GM12878 (cell line): Measurements from ENCODE around the gene PHACTR1. TPM values are rescaled to one million over a fixed set of nuclear protein-coding genes. Genes with fewer than 3 reads are reported as not detected.

Experiments
- ATAC-seq: fragments of 200-7000 bp; cut with Tn5 transposase; 3 replicates; pipeline ENCODE4 v1.9.1; 2020; ENCODE audit warnings: mild to moderate bottlenecking, moderate library complexity
- BruUV-seq: library from RNA; stranded (reverse); fragments of 400-500 nt; replicated peaks from 2 replicates; lab custom pipeline; 2021; lab: Mats Ljungman, UMichigan
- CTCF ChIA-PET: fragments of 300-600 bp; sonication (Branson Sonifier 250); formaldehyde crosslinking; extraction: SDS; loops from one replicate; lab custom pipeline; 2021; ENCODE audit warnings: inconsistent platforms; lab: Yijun Ruan, JAX
- POLR2A ChIA-PET: fragments of 350-600 bp; formaldehyde crosslinking; extraction: SDS; loops from one replicate; lab custom pipeline; 2021; ENCODE audit warnings: inconsistent platforms; lab: Charles Lee
- RAD21 ChIA-PET: fragments of 300-600 bp; sonication (Branson Sonifier 250); formaldehyde crosslinking; loops from one replicate; lab custom pipeline; 2023; ENCODE audit warnings: antibody characterized with exemption; ENCODE audit not compliant: unreplicated experiment; lab: Charles Lee
- SMC1A ChIA-PET: fragments of 300-600 bp; sonication (Branson Sonifier 250); formaldehyde crosslinking; loops from one replicate; lab custom pipeline; 2023; ENCODE audit not compliant: unreplicated experiment, uncharacterized antibody; lab: Charles Lee
- DNase-seq: peaks from one replicate; pipeline ENCODE4 v3.0.0-alpha.2; 2011; ENCODE audit warnings: low read depth, low spot score
- FAIRE-seq: peaks from 3 replicates; lab custom pipeline; 2011; peaks lifted over from hg19 to GRCh38; lab: Jason Lieb, UNC
- H2AFZ ChIP-seq: 2 replicates; pipeline ENCODE4 v1.6.0; 2011; ENCODE audit warnings: low read depth, low read length, control low read depth; ENCODE audit not compliant: control insufficient read depth
- H3K27ac ChIP-seq: 2 replicates; pipeline ENCODE4 v1.5.1; 2011; ENCODE audit warnings: control low read depth; ENCODE audit not compliant: control insufficient read depth, insufficient read depth
- H3K27me3 ChIP-seq, 2 experiments: replicated peaks in 1 of 2; 2 replicates each; pipeline versions ENCODE4 v1.6.0 to v1.6.1; 2011; ENCODE audit warnings: low read length in 1 of 2; ENCODE audit not compliant: control insufficient read depth in 2 of 2, insufficient read depth in 2 of 2
- H3K36me3 ChIP-seq, 2 experiments: 2 replicates each; pipeline ENCODE4 v1.5.1; 2011; ENCODE audit warnings: low read length in 1 of 2; ENCODE audit not compliant: control insufficient read depth in 2 of 2, insufficient read depth in 2 of 2
- H3K4me1 ChIP-seq: 2 replicates; pipeline ENCODE4 v1.6.1; 2011; ENCODE audit warnings: mild to moderate bottlenecking, low read length, moderate library complexity, mixed read lengths; ENCODE audit not compliant: control insufficient read depth, insufficient read depth
- H3K4me2 ChIP-seq: 2 replicates; pipeline ENCODE4 v1.6.0; 2011; ENCODE audit warnings: control low read depth; ENCODE audit not compliant: control insufficient read depth, insufficient read depth
- H3K4me3 ChIP-seq: fragments of 200-600 bp; sonication (generic); 2 replicates; pipeline ENCODE4 v1.5.1; 2016
- H3K79me2 ChIP-seq: 2 replicates; pipeline ENCODE4 v1.6.0; 2011; ENCODE audit warnings: low read length; ENCODE audit not compliant: control insufficient read depth, insufficient read depth
- H3K9ac ChIP-seq: 2 replicates; pipeline ENCODE4 v1.8.0; 2011; ENCODE audit warnings: low read length, control low read depth, mixed read lengths; ENCODE audit not compliant: control insufficient read depth, insufficient read depth
- H3K9me3 ChIP-seq: replicated peaks from 3 replicates; pipeline ENCODE4 v1.5.1; 2011; ENCODE audit warnings: mild to moderate bottlenecking, low read length; ENCODE audit not compliant: control insufficient read depth, insufficient read depth
- H4K20me1 ChIP-seq: 2 replicates; pipeline ENCODE4 v1.6.0; 2011; ENCODE audit not compliant: control insufficient read depth, insufficient read depth
- ASH2L ChIP-seq: fragments of 300-600, 200-600 bp; sonication (generic); IDR thresholded peaks from 2 replicates; pipeline ENCODE4 v1.6.1; 2017; ENCODE audit warnings: low read depth, mild to moderate bottlenecking, borderline replicate concordance
- ATF7 ChIP-seq: fragments of 450-650 bp; IDR thresholded peaks from 2 replicates; pipeline ENCODE4 v1.6.1; 2016; ENCODE audit warnings: low read depth, mild to moderate bottlenecking
- BHLHE40 ChIP-seq, 2 experiments: fragments of 450-650 bp in 1 of 2; IDR thresholded peaks; 2 replicates each; pipeline ENCODE4 v1.6.1; 2011 to 2017; ENCODE audit warnings: low read depth in 2 of 2, borderline replicate concordance in 1 of 2, improper control_type of control experiment in 1 of 2, low read length in 1 of 2, mild to moderate bottlenecking in 1 of 2
- BRCA1 ChIP-seq: IDR thresholded peaks from 2 replicates; pipeline ENCODE4 v1.6.1; 2011; ENCODE audit warnings: low read depth, low read length, improper control_type of control experiment
- CHD1 ChIP-seq: IDR thresholded peaks from 2 replicates; pipeline ENCODE4 v1.6.1; 2012; ENCODE audit warnings: low read depth, low read length, improper control_type of control experiment
- E2F4 ChIP-seq: IDR thresholded peaks from 2 replicates; pipeline ENCODE4 v1.6.1; 2012; ENCODE audit warnings: low read depth, low read length, improper control_type of control experiment
- E2F8 ChIP-seq: fragments of 450-650 bp; IDR thresholded peaks from 2 replicates; pipeline ENCODE4 v1.6.1; 2018; ENCODE audit warnings: mild to moderate bottlenecking, low read depth, moderate library complexity; ENCODE audit not compliant: partially characterized antibody
- EGR1 ChIP-seq, 2 experiments: IDR thresholded peaks; 1 replicate in 1 of 2; 2 replicates in 1 of 2; pipeline ENCODE4 v1.6.1; 2011 to 2012; ENCODE audit warnings: low read depth in 2 of 2, low read length in 2 of 2, borderline replicate concordance in 1 of 2, mild to moderate bottlenecking in 1 of 2, moderate library complexity in 1 of 2
- ESRRA ChIP-seq: IDR thresholded peaks from 2 replicates; pipeline ENCODE4 v1.6.1; 2012; ENCODE audit warnings: mild to moderate bottlenecking, low read length, improper control_type of control experiment
- GATAD2B ChIP-seq: fragments of 450-650 bp; conservative IDR thresholded peaks from 2 replicates; pipeline ENCODE4 v1.6.1; 2017; ENCODE audit warnings: low read depth, mild to moderate bottlenecking, moderate library complexity
- IRF5 ChIP-seq: fragments of 450-650 bp; IDR thresholded peaks from 2 replicates; pipeline ENCODE4 v1.6.1; 2017; ENCODE audit warnings: borderline replicate concordance
- MTA2 ChIP-seq: fragments of 450-650 bp; IDR thresholded peaks from 2 replicates; pipeline ENCODE4 v1.6.1; 2016; ENCODE audit warnings: low read depth, mild to moderate bottlenecking, moderate library complexity
- NFYA ChIP-seq: IDR thresholded peaks from 2 replicates; pipeline ENCODE4 v1.6.1; 2011; ENCODE audit warnings: low read depth, mild to moderate bottlenecking, low read length, improper control_type of control experiment, borderline replicate concordance
- NR2F1 ChIP-seq: fragments of 450-650 bp; conservative IDR thresholded peaks from 2 replicates; pipeline ENCODE4 v1.6.1; 2017; ENCODE audit warnings: mild to moderate bottlenecking
- RBBP5 ChIP-seq: fragments of 200-600 bp; sonication (generic); conservative IDR thresholded peaks from 2 replicates; pipeline ENCODE4 v1.6.1; 2016
- RCOR1 ChIP-seq: conservative IDR thresholded peaks from 2 replicates; pipeline ENCODE4 v1.6.1; 2012; ENCODE audit warnings: low read depth, low read length, improper control_type of control experiment
- ZNF217 ChIP-seq: fragments of 450-650 bp; IDR thresholded peaks from 2 replicates; pipeline ENCODE4 v1.6.1; 2017; ENCODE audit warnings: antibody characterized with exemption, mild to moderate bottlenecking
- ZNF622 ChIP-seq: fragments of 450-650 bp; IDR thresholded peaks from 2 replicates; pipeline ENCODE4 v1.6.1; 2017; ENCODE audit warnings: mild to moderate bottlenecking, inconsistent platforms
- ZZZ3 ChIP-seq: IDR thresholded peaks from 2 replicates; pipeline ENCODE4 v1.6.1; 2011; ENCODE audit warnings: low read depth; ENCODE audit not compliant: control insufficient read depth, insufficient read length
- WGBS: methylation state at CpG from one replicate; pipeline ENCODE4 v1.1.6; 2016; ENCODE audit warnings: low lambda C conversion rate; ENCODE audit not compliant: insufficient replicate concordance, insufficient coverage; ENCODE audit errors: missing lambda C conversion rate; 5-methylcytosine and 5-hydroxymethylcytosine counted together
- in situ Hi-C: fragments of 300-500 bp; cut with MboI; formaldehyde crosslinking; loops from 9 replicates; pipeline ENCODE4 v1.14.3; 2018; ENCODE audit warnings: mixed read lengths
- intact Hi-C: fragments of 100-400 bp; cut with micrococcal nuclease; formaldehyde crosslinking; loops from one replicate; pipeline ENCODE4 v1.14.2; 2022; ENCODE audit not compliant: unreplicated experiment
- polyA plus RNA-seq, 11 experiments: library from polyadenylated mRNA; depleted of rRNA in 4 of 11; unstranded in 6 of 11; stranded (reverse) in 5 of 11; fragments of >200 nt; fragmentation: Nextera tagmentation in 4 of 11; fragmentation: Illumina TruSeq in 1 of 11; extraction: Ambion mirVana in 4 of 11; extraction: Trizol in 1 of 11; gene quantifications; 1 replicate in 1 of 11; 2 replicates in 10 of 11; pipeline versions ENCODE4 v1.2.1 to v1.2.3, GENCODE V29; 2011 to 2016; ENCODE audit warnings: inconsistent platforms in 2 of 11, missing spikeins in 2 of 11, low read depth in 1 of 11
- total RNA-seq, 4 experiments: library from RNA; depleted of rRNA in 3 of 4; stranded (reverse); fragments of >200 nt in 3 of 4; fragmentation: Illumina TruSeq in 1 of 4; extraction: Trizol in 1 of 4; gene quantifications; 2 replicates each; pipeline versions ENCODE4 v1.2.1 to v1.2.3, GENCODE V29; 2013 to 2021
- TF ChIP-seq, protein P1 (sequence below): IDR thresholded peaks from 2 replicates; pipeline ENCODE4 v1.6.1; 2012; ENCODE audit warnings: low read depth, low read length, improper control_type of control experiment

The PHACTR1 gene
- total and polyA plus RNA-seq, 10 of the 15 experiments (the other 5 are each of a cell fraction or from before 2014, with no cell fraction given) = 34.2 to 94.6 (median 62.3) TPM

GRCh38 chr6:13183415-13184088, 467.0 kb downstream of the PHACTR1 start:
- ChIA-PET RAD21 (no interaction called here), POLR2A (no interaction called here), CTCF (no interaction called here), SMC1A (interaction anchor here (0.7 kb wide), 1 partner anchor 1467 kb away, joined by 3 read pairs; no protein-coding TSS in a partner anchor)
- intact Hi-C loops = loop anchor here (10.0 kb wide), 1 partner anchor 269 kb away; no protein-coding TSS in a partner anchor
- FAIRE-seq = no peak
- no peaks in the 10 kb centered on the region for H4K20me1 ChIP-seq
- no peak overlapping the region for H3K4me2 ChIP-seq
- H3K4me1 ChIP-seq = no peaks in the 10 kb centered on the region
- H3K9me3 ChIP-seq = no peaks in the 10 kb centered on the region
- no peaks in the 10 kb centered on the region for H3K79me2 ChIP-seq
- WGBS = 54% methylated on average over 9 of the region's 9 CpGs
- H3K9ac ChIP-seq = no peak overlapping the region
- H3K4me3 ChIP-seq = no peak overlapping the region
- H3K36me3 ChIP-seq = no peaks in the 10 kb centered on the region
- no peak overlapping the region for H2AFZ ChIP-seq
- no TSS peak for BruUV-seq
- H3K27ac ChIP-seq = no peak overlapping the region
- no peak for ATAC-seq
- in situ Hi-C loops = no loop called here
- no peak for DNase-seq
- no peak for TF ChIP-seq E2F8
- no peak for TF ChIP-seq ZNF622
- no peak for TF ChIP-seq NR2F1
- TF ChIP-seq ATF7 = no peak
- no peak for TF ChIP-seq ZZZ3
- no peak for TF ChIP-seq GATAD2B
- TF ChIP-seq ESRRA = no peak
- TF ChIP-seq BRCA1 = no peak
- TF ChIP-seq RCOR1 = no peak
- no peak for TF ChIP-seq RBBP5
- TF ChIP-seq, protein P1, sequence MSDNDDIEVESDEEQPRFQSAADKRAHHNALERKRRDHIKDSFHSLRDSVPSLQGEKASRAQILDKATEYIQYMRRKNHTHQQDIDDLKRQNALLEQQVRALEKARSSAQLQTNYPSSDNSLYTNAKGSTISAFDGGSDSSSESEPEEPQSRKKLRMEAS = no peak
- TF ChIP-seq IRF5 = no peak
- no peak for TF ChIP-seq E2F4
- TF ChIP-seq EGR1 (IDR thresholded peaks at IDR 0.05; ENCODE audit: borderline replicate concordance in 1 of 2, low read depth in 2 of 2, low read length in 2 of 2) = no peak
- TF ChIP-seq NFYA = no peak
- TF ChIP-seq ZNF217 = no peak
- TF ChIP-seq MTA2 = no peak
- TF ChIP-seq CHD1 = no peak
- TF ChIP-seq BHLHE40 (IDR thresholded peaks at IDR 0.05; ENCODE audit: borderline replicate concordance in 1 of 2, low read depth in 2 of 2, low read length in 1 of 2) = no peak
- TF ChIP-seq ASH2L = no peak
- H3K27me3 ChIP-seq = peaks cover 2 to 3% of the 10 kb centered on the region in 2 experiments; a peak in 2 of 4 replicates
